SU-DHL-6 (cell line): ENCODE measurements around the gene RAI1.

ENCODE experiments used
- EZH2phosphoT487 ChIP-seq: fragments of 200-600 bp; sonication (generic), shearing (Covaris generic); conservative IDR thresholded peaks from 2 replicates; pipeline ENCODE4 v1.6.1; 2018; ENCODE audit warnings: mild to moderate bottlenecking, antibody characterized with exemption, low read length, moderate library complexity, mixed read lengths
- TF ChIP-seq, protein P1 (sequence below): fragments of 200-600 bp; sonication (generic); IDR thresholded peaks from one replicate; pipeline ENCODE4 v1.5.1; 2017; ENCODE audit warnings: antibody characterized with exemption, mild to moderate bottlenecking, low read length, moderate library complexity; ENCODE audit not compliant: insufficient read depth, poor library complexity, severe bottlenecking

DNA sequence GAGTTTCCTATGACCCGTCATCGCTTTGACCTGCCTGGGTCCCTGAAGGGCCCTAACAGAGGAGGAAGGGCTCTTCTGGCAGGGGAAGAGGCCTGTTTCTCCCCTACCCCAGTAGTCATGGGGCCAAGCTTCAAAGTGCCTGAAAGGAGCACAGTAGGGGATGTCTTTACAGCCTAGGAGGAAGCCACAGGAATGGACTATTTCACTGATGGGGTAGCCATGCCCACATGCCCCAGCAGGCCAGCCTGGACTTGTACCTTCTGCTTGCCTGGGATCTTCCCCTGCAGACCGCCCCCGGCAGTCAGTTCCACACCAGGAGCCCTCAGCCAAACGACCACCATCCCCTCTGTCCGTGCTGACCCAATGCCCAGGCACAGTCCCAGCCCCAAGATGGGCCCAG, 47.9 kb upstream of the RAI1 start:
- TF ChIP-seq, protein P1, sequence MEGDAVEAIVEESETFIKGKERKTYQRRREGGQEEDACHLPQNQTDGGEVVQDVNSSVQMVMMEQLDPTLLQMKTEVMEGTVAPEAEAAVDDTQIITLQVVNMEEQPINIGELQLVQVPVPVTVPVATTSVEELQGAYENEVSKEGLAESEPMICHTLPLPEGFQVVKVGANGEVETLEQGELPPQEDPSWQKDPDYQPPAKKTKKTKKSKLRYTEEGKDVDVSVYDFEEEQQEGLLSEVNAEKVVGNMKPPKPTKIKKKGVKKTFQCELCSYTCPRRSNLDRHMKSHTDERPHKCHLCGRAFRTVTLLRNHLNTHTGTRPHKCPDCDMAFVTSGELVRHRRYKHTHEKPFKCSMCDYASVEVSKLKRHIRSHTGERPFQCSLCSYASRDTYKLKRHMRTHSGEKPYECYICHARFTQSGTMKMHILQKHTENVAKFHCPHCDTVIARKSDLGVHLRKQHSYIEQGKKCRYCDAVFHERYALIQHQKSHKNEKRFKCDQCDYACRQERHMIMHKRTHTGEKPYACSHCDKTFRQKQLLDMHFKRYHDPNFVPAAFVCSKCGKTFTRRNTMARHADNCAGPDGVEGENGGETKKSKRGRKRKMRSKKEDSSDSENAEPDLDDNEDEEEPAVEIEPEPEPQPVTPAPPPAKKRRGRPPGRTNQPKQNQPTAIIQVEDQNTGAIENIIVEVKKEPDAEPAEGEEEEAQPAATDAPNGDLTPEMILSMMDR = no peak
- TF ChIP-seq EZH2phosphoT487 = no peak
